Fibroblast of skin of back (primary cell): ENCODE results near the gene HPX.

Experiments
- DNase-seq: peaks from one replicate; pipeline ENCODE4 v3.0.0-alpha.2; 2013

Gene HPX

GRCh38 chr11:6388748-6389147 is 52.0 kb downstream of the HPX start:
- no peak for DNase-seq

- no peak for DNase-seq
Measured at GRCh38 chr11:6387811-6388599, 52.8 kb downstream of the HPX start.

- no peak for DNase-seq
Measured at GRCh38 chr11:6385046-6385777, 55.6 kb downstream of the HPX start.
